K562 (cell line): ENCODE measurements around the gene NFATC1. TPM values are rescaled to one million over a fixed set of nuclear protein-coding genes. Genes with fewer than 3 reads are reported as not detected.
A peak's percentile ranks its signal among the peaks of the same experiment; 100 is the strongest.

Source experiments
- ATAC-seq: fragments of 200-7000 bp; cut with Tn5 transposase; 3 replicates; pipeline ENCODE4 v1.9.1; 2020; ENCODE audit warnings: moderate library complexity
- BruUV-seq: library from RNA; stranded (reverse); fragments of 400-500 nt; replicated peaks from 2 replicates; lab custom pipeline; 2021; lab: Mats Ljungman, UMichigan
- CTCF ChIA-PET: fragments of 300-600 bp; formaldehyde crosslinking; extraction: SDS; loops from one replicate; lab custom pipeline; 2021; ENCODE audit warnings: low intra/inter-chr PET ratio; lab: Yijun Ruan, JAX
- POLR2A ChIA-PET: fragments of 300-600, 350-650 bp; sonication (Branson Sonifier 250); formaldehyde crosslinking; extraction: SDS; loops from one replicate; lab custom pipeline; 2021; ENCODE audit warnings: antibody characterized with exemption, inconsistent platforms; lab: Yijun Ruan, JAX
- DNase-seq, 4 experiments: peaks; one replicate each; pipeline versions ENCODE4 v3.0.0 to v3.0.0-alpha.2; 2011 to 2018; ENCODE audit warnings: low spot score in 3 of 4, mixed read lengths in 3 of 4; ENCODE audit errors: extremely low read depth in 1 of 4
- FAIRE-seq: peaks from 2 replicates; lab custom pipeline; 2011; peaks lifted over from hg19 to GRCh38; lab: Jason Lieb, UNC
- H2AFZ ChIP-seq: 2 replicates; pipeline ENCODE4 v1.6.0; 2011; ENCODE audit warnings: low read depth, low read length, control low read depth, inconsistent platforms
- H3K27ac ChIP-seq: fragments of 200-600 bp; 3 replicates; pipeline ENCODE4 v1.8.0; 2011; ENCODE audit warnings: low read depth, mild to moderate bottlenecking, control low read depth, inconsistent platforms, low read length, moderate library complexity, mixed read lengths; ENCODE audit errors: extremely low read depth
- H3K27me3 ChIP-seq, 2 experiments: fragments of 300-600 bp in 1 of 2; 2 replicates in 1 of 2; 3 replicates in 1 of 2; pipeline versions ENCODE4 v1.6.0 to v1.8.0; 2011; ENCODE audit warnings: inconsistent platforms in 2 of 2, low read length in 2 of 2, mild to moderate bottlenecking in 1 of 2, mixed read lengths in 1 of 2, moderate library complexity in 1 of 2; ENCODE audit not compliant: control insufficient read depth in 2 of 2, insufficient read depth in 2 of 2
- H3K36me3 ChIP-seq: fragments of 300-600 bp; 3 replicates; pipeline ENCODE4 v1.8.0; 2011; ENCODE audit warnings: mild to moderate bottlenecking, low read length, inconsistent platforms; ENCODE audit not compliant: control insufficient read depth, insufficient read depth
- H3K4me1 ChIP-seq, 2 experiments: fragments of 200-600 bp in 1 of 2; replicated peaks in 1 of 2; 2 replicates in 1 of 2; 3 replicates in 1 of 2; pipeline versions ENCODE4 v1.5.1 to v1.8.0; 2011; ENCODE audit warnings: inconsistent platforms in 2 of 2, low read length in 2 of 2, mild to moderate bottlenecking in 1 of 2, mixed read lengths in 1 of 2, moderate library complexity in 1 of 2; ENCODE audit not compliant: control insufficient read depth in 2 of 2, insufficient read depth in 2 of 2
- H3K4me2 ChIP-seq: 2 replicates; pipeline ENCODE4 v1.6.1; 2011; ENCODE audit warnings: low read length, control low read depth, inconsistent platforms, mixed read lengths; ENCODE audit not compliant: insufficient read depth
- H3K4me3 ChIP-seq: fragments of 200-600 bp; sonication (generic), shearing (Covaris generic); 2 replicates; pipeline ENCODE4 v1.5.1; 2016; ENCODE audit warnings: control low read depth, inconsistent platforms
- H3K79me2 ChIP-seq: fragments of 200-600 bp; 3 replicates; pipeline ENCODE4 v1.8.0; 2011; ENCODE audit warnings: low read length, inconsistent platforms; ENCODE audit not compliant: control insufficient read depth, insufficient read depth
- H3K9ac ChIP-seq, 2 experiments: 2 replicates each; pipeline versions ENCODE4 v1.6.0 to v1.6.1; 2011; ENCODE audit warnings: low read depth in 2 of 2, low read length in 2 of 2, control low read depth in 1 of 2, inconsistent platforms in 1 of 2, mild to moderate bottlenecking in 1 of 2, mixed read lengths in 1 of 2; ENCODE audit not compliant: insufficient read depth in 1 of 2
- H3K9me1 ChIP-seq: one replicate; pipeline ENCODE4 v1.6.0; 2011; ENCODE audit warnings: inconsistent platforms, mild to moderate bottlenecking, low read length, moderate library complexity; ENCODE audit not compliant: control insufficient read depth, insufficient read depth
- H3K9me3 ChIP-seq: replicated peaks from 2 replicates; pipeline ENCODE4 v1.5.1; 2011; ENCODE audit warnings: low read depth, low read length, inconsistent platforms; ENCODE audit not compliant: control insufficient read depth, insufficient read depth
- H4K20me1 ChIP-seq: replicated peaks from 2 replicates; pipeline ENCODE4 v1.6.1; 2011; ENCODE audit warnings: low read length, inconsistent platforms, mixed read lengths; ENCODE audit not compliant: control insufficient read depth, insufficient read depth
- ARID2 ChIP-seq: fragments of 450-650 bp; IDR thresholded peaks from 2 replicates; pipeline ENCODE4 v1.6.1; 2017; ENCODE audit warnings: antibody characterized with exemption, mild to moderate bottlenecking
- FOXJ2 ChIP-seq: fragments of 200-800 bp; sonication (Bioruptor generic); IDR thresholded peaks from 2 replicates; pipeline ENCODE4 v1.6.1; 2016; ENCODE audit warnings: missing genetic modification characterization, missing compliant biosample characterization
- HBP1 ChIP-seq: fragments of 450-650 bp; formaldehyde crosslinking; IDR thresholded peaks from 2 replicates; pipeline ENCODE4 v1.4.0; 2022; ENCODE audit warnings: missing genetic modification characterization
- L3MBTL2 ChIP-seq: fragments of 450-650 bp; IDR thresholded peaks from 2 replicates; pipeline ENCODE4 v1.6.1; 2016; ENCODE audit warnings: mild to moderate bottlenecking, moderate library complexity
- LCOR ChIP-seq: sonication (generic); formaldehyde crosslinking; IDR thresholded peaks from 2 replicates; pipeline ENCODE4 v1.8.0; 2022; ENCODE audit warnings: mild to moderate bottlenecking, missing genetic modification reagents
- MTA1 ChIP-seq: fragments of 450-650 bp; IDR thresholded peaks from 2 replicates; pipeline ENCODE4 v1.6.1; 2017; ENCODE audit warnings: borderline replicate concordance
- MTA3 ChIP-seq: fragments of 450-650 bp; formaldehyde crosslinking; IDR thresholded peaks from 2 replicates; pipeline ENCODE4 v1.6.1; 2017; ENCODE audit warnings: mild to moderate bottlenecking, borderline replicate concordance
- NFRKB ChIP-seq: fragments of 450-650 bp; IDR thresholded peaks from 2 replicates; pipeline ENCODE4 v1.6.1; 2016; ENCODE audit warnings: low read depth
- POLR2H ChIP-seq: IDR thresholded peaks from 2 replicates; pipeline ENCODE4 v1.6.1; 2016; ENCODE audit warnings: missing genetic modification characterization, low read depth, mild to moderate bottlenecking, control low read depth, missing compliant biosample characterization, moderate library complexity
- ZBTB17 ChIP-seq: fragments of 450-650 bp; formaldehyde crosslinking; IDR thresholded peaks from 2 replicates; pipeline ENCODE4 v1.4.0; 2020; ENCODE audit warnings: mild to moderate bottlenecking
- ZNF12 ChIP-seq: sonication (generic); formaldehyde crosslinking; IDR thresholded peaks from 2 replicates; pipeline ENCODE4 v1.4.0; 2020; ENCODE audit warnings: mild to moderate bottlenecking, missing genetic modification reagents
- ZNF146 ChIP-seq: IDR thresholded peaks from one replicate; pipeline ENCODE4 v1.6.1; 2018; ENCODE audit warnings: missing compliant biosample characterization; ENCODE audit not compliant: unreplicated experiment
- ZNF41 ChIP-seq: fragments of 250-450 bp; sonication (Bioruptor Pico); conservative IDR thresholded peaks from 2 replicates; pipeline ENCODE4 v1.4.0; 2020; ENCODE audit warnings: mild to moderate bottlenecking
- ZNF586 ChIP-seq: fragments of 450-650 bp; formaldehyde crosslinking; conservative IDR thresholded peaks from 2 replicates; pipeline ENCODE4 v1.4.0; 2020; ENCODE audit warnings: mild to moderate bottlenecking, moderate library complexity
- ZNF707 ChIP-seq: fragments of 250-450 bp; sonication (Bioruptor Pico); conservative IDR thresholded peaks from 2 replicates; pipeline ENCODE4 v1.8.0; 2022; ENCODE audit warnings: inconsistent platforms, mild to moderate bottlenecking, moderate library complexity
- ZNF766 ChIP-seq: fragments of 200-800 bp; sonication (Bioruptor generic); conservative IDR thresholded peaks from 2 replicates; pipeline ENCODE4 v1.6.1; 2016; ENCODE audit warnings: missing genetic modification characterization, missing compliant biosample characterization
- ZNF830 ChIP-seq: fragments of 250-450 bp; sonication (Bioruptor Pico); IDR thresholded peaks from 2 replicates; pipeline ENCODE4 v1.5.0; 2021; ENCODE audit warnings: mild to moderate bottlenecking
- WGBS: fragments of 100-300 bp; shearing (Covaris generic); methylation state at CpG from one replicate; pipeline ENCODE4 v1.1.6; 2016; ENCODE audit warnings: low coverage, mixed read lengths; ENCODE audit not compliant: insufficient coverage; ENCODE audit errors: missing lambda C conversion rate; 5-methylcytosine and 5-hydroxymethylcytosine counted together
- in situ Hi-C: fragments of 300-500 bp; cut with MboI; formaldehyde crosslinking; loops from 4 replicates; pipeline ENCODE4 v1.15.0; 2018; ENCODE audit warnings: inconsistent platforms, mixed read lengths
- intact Hi-C: fragments of 100-400 bp; cut with micrococcal nuclease; formaldehyde crosslinking; loops from 2 replicates; pipeline ENCODE4 v1.14.2; 2022
- polyA plus RNA-seq, 8 experiments: library from polyadenylated mRNA; depleted of rRNA in 4 of 8; stranded (reverse) in 5 of 8; unstranded in 3 of 8; fragments of >200 nt; fragmentation: Nextera tagmentation in 2 of 8; fragmentation: Illumina TruSeq in 1 of 8; extraction: Ambion mirVana in 2 of 8; extraction: Trizol in 1 of 8; gene quantifications; 2 replicates each; pipeline versions ENCODE4 v1.2.1 to v1.2.3, GENCODE V29; 2011 to 2014; ENCODE audit warnings: inconsistent platforms in 1 of 8, missing spikeins in 1 of 8
- total RNA-seq, 7 experiments: library from RNA; depleted of rRNA in 6 of 7; stranded (reverse); fragments of >200 nt in 6 of 7; fragmentation: Illumina TruSeq in 2 of 7; extraction: Trizol in 2 of 7; gene quantifications; 2 replicates each; pipeline versions ENCODE4 v1.2.1 to v1.2.3, GENCODE V29; 2011 to 2021; ENCODE audit warnings: low replicate concordance in 1 of 7
- TF ChIP-seq, protein P1 (sequence below): fragments of 450-650 bp; IDR thresholded peaks from 2 replicates; pipeline ENCODE4 v1.6.1; 2016; ENCODE audit warnings: antibody characterized with exemption

Gene NFATC1
- total and polyA plus RNA-seq, 9 of the 15 experiments (the other 6 are each of a cell fraction or from before 2014, with no cell fraction given): 1.1 to 16.4 (median 2.5) TPM

DNA sequence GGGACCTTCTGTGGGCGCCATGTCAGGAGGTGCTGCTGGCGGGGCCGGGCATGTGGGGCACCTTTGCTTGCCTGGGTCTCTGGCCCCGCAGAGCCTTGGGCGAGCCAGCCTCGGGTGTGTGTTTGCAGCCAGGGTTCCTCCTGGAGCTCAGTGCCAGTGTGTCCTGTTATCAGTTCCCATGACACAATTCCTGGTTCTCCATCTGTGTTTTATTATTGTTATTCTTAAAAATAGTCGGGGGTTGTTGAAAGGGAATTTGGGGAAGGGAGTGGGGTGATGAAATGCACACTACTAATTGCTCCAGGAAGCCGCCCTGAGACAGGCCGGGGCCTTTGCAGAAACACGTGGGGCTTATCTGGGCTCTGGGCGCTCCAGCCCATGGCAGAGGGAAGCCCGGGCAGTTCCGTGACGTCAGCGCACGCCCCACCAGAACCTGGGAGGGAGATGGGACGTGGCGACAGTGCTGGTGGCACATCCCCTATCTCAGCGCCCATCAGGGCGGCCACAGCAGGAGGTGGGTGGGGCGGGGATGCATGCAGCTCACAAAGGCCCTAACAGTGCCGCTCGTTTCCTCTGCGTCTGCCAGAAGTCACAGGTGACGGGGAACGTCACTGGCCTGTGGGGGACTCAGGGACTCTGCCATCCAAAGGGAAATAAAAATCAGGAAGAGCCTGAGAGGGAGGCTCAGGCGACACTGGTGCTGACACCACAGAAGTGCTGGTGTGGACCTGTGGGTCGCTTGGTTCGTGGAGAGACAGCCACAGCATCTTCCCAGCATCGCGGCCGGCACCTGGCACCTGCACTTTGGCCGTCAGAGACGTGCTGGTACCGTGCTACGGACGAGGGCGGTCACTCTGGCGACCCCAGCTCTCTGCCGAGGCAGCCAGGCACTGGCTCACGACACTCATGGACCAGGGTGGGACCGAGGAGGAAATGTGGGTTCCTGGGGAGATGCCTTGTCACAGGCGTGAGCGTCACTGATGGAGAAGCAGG, 131.0 kb downstream of the NFATC1 start (continued):
- TF ChIP-seq HBP1 (CRISPR knock-in tag) (no peak), L3MBTL2 (0 out of 2 replicates have a peak, but pooled peaks have one; percentile 16), ARID2 (no peak), ZNF830 (CRISPR knock-in tag) (no peak), ZNF41 (CRISPR knock-in tag) (no peak)

GRCh38 chr18:79527656-79528315, 132.1 kb downstream of the NFATC1 start:
- Histone ChIP-seq H3K4me3 (no peak overlapping the region), H3K27me3 (peaks cover 0 to 3% of the 10 kb centered on the region in 2 experiments; a peak in 1 of 5 replicates), H3K36me3 (peaks cover 11% of the 10 kb centered on the region; the same call in 1 of the 3 replicates), H3K9me3 (no peaks in the 10 kb centered on the region), H2AFZ (no peak overlapping the region), H3K4me2 (no peak overlapping the region), H3K9ac (no peak overlapping the region), H4K20me1 (peaks cover 4% of the 10 kb centered on the region; the same call in 1 of the 2 replicates), H3K4me1 (peaks cover 0 to 30% of the 10 kb centered on the region in 2 experiments; a peak in 2 of 5 replicates), H3K27ac (no peak overlapping the region), H3K9me1 (no peaks in the 10 kb centered on the region), H3K79me2 (no peaks in the 10 kb centered on the region)
- ATAC-seq (no peak), DNase-seq (no peak), FAIRE-seq (no peak)
- no TSS peak for BruUV-seq
- CTCF ChIA-PET: interaction anchor here (2.8 to 2.9 kb wide), 2 partner anchors 147 to 150 kb away, joined by 8 to 24 read pairs; no protein-coding TSS in a partner anchor
- 82% methylated on average over 14 of the region's 16 CpGs for WGBS
- intact Hi-C loops (loop anchor here (1.0 to 5.0 kb wide), 3 partner anchors 115 to 146 kb away; partner anchors contain the start of gene NFATC1), in situ Hi-C loops (loop anchor here (5.0 kb wide), 1 partner anchor 145 kb away; no protein-coding TSS in a partner anchor)
- POLR2A ChIA-PET: no interaction called here
- TF ChIP-seq ZNF586 (no peak), MTA3 (no peak), ZNF766 (CRISPR knock-in tag) (no peak), LCOR (CRISPR knock-in tag) (no peak), POLR2H (tag) (no peak), ZNF12 (CRISPR knock-in tag) (no peak), ZBTB17 (no peak), ZNF146 (no peak), MTA1 (no peak), NFRKB (no peak), FOXJ2 (no peak), ZNF707 (CRISPR knock-in tag) (no peak)
- TF ChIP-seq, protein P1, sequence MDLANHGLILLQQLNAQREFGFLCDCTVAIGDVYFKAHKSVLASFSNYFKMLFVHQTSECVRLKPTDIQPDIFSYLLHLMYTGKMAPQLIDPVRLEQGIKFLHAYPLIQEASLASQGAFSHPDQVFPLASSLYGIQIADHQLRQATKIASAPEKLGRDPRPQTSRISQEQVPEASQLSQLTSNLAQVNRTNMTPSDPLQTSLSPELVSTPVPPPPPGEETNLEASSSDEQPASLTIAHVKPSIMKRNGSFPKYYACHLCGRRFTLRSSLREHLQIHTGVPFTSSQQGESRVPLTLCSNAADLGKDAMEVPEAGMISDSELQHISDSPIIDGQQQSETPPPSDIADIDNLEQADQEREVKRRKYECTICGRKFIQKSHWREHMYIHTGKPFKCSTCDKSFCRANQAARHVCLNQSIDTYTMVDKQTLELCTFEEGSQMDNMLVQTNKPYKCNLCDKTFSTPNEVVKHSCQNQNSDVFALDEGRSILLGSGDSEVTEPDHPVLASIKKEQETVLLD: no peak
